LNCAP (cell line): ENCODE measurements around the gene SESN2.

Source experiments
- TF ChIP-seq, protein P1 (sequence below): fragments of 450-650 bp; IDR thresholded peaks from 2 replicates; pipeline ENCODE4 v1.5.1; 2017; ENCODE audit warnings: mild to moderate bottlenecking

Gene SESN2

DNA sequence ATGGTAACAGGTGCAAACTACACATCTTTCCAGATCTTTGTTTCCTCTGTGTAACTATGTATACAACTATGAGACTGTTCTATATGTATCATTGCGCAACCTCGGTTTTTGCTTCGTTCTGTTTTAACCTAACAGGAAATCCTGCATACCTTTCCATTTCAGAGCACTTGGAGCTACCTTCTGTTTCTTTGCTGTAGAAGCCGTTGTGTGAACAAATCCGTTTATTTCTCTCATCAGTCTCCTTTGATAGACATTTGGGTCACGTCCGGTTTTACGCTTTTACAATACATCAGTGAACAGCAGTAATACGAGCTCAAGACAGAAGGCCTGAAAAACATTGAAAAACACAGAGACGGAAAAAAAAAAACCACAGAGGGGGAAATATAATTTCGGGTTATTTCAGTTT lies 12.9 kb upstream of the SESN2 start:
- TF ChIP-seq, protein P1, sequence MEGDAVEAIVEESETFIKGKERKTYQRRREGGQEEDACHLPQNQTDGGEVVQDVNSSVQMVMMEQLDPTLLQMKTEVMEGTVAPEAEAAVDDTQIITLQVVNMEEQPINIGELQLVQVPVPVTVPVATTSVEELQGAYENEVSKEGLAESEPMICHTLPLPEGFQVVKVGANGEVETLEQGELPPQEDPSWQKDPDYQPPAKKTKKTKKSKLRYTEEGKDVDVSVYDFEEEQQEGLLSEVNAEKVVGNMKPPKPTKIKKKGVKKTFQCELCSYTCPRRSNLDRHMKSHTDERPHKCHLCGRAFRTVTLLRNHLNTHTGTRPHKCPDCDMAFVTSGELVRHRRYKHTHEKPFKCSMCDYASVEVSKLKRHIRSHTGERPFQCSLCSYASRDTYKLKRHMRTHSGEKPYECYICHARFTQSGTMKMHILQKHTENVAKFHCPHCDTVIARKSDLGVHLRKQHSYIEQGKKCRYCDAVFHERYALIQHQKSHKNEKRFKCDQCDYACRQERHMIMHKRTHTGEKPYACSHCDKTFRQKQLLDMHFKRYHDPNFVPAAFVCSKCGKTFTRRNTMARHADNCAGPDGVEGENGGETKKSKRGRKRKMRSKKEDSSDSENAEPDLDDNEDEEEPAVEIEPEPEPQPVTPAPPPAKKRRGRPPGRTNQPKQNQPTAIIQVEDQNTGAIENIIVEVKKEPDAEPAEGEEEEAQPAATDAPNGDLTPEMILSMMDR: no peak

DNA sequence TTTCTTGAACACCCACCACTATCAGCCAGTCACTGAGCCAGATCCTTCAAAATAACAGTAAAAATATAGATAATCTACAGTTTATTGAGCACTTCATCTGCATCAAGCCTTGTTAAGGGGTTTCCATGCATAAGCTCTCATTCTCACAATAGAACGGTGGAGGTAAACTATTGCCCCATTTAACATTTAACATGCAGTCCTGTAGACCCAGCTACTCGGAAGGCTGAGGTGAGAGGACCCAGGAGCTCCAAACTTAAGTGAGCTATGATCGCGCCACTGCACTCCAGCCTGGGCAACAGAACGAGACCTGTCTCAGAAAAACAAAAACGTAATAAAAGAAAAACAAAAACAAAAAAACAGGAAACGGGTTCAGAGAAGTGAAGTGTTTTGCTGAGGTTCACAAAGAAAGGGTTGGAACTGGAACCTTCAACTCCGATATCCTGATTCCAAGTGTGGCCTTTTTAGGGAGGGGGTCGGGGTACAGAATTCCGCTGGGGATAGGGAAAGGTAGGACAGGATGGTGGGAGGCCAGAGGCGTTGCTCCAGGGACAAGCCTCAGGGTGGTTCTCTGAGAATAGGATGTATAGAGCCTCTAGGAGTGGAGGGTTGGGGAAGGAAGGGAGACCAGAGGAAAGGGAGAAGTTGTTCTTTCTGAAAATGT lies 11.6 kb upstream of the SESN2 start:
- TF ChIP-seq, protein P1: no peak

DNA sequence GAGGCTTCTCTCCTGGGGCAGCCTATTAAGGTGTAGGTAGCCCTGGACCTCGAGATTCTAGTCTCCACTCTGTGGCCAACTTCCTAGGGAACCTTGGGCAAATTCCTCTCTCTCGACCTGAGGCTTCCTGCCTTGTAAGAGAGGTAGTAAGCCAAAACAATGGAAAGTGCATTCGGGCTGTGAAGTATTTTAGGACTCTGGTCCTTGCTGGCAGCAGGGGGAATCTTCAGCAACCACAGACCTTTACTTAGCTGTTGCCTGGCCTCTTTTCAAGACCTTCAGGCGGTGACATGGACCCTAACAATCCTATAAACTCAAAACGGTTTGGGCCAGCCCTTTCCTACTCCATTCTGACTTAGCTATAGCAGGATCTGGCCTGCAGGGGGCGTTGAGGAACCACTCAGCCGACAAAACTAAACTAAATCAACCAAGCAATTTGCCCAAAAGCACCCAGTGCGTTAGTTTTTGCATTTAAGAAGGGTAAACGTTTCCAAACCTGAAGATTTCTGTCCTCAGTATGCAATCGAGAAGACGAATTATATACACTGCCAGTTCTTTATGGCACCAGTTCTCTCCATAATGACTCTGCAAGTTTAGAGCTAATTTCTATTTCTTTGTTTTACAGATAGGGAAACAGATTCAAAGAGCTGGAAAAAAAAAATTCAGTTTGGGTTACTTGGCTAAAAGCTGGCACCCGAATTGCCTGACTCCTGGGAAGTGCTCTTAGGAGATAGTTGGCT lies 10.9 kb upstream of the SESN2 start:
- TF ChIP-seq, protein P1: peak; percentile 95

DNA sequence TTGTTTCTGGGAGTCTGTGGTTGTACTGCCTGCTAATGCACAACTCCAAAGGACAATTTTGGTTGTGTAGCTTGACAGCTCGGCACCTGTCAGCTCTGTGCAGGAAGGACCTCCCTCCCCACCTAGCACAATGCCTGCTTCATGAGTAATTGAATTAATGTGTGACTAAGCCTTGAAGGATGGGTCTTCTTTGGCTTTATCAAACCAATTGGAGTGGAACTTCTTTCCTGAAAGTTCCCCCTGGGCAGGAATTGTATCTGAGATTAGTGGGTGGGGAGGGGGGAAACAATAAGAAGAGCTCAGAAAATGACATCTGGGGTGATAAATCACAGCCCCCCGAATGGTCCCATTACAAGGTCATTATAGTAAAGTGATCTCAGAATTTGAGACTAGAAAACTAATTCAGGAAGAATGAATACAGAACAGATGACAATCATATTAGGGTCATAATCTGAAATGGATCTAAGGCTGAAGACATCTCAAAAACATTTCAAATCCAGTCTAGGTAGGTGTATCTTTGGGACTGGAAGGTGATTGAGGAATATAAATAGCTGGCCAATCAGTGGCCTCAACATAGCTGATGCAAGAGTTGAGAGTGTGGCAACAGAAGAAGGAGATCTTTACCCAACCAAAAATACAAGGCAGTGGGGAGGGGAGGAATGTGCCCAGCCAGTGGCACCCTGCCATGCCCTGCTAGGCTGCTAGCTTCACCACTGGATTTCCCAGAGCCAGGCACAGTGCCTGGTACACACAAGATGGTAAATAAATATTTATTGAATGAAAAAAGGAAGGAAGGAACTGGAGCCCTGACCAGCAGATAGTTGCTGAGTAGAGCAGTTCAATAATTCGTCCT lies 10.1 kb upstream of the SESN2 start:
- TF ChIP-seq, protein P1: no peak

DNA sequence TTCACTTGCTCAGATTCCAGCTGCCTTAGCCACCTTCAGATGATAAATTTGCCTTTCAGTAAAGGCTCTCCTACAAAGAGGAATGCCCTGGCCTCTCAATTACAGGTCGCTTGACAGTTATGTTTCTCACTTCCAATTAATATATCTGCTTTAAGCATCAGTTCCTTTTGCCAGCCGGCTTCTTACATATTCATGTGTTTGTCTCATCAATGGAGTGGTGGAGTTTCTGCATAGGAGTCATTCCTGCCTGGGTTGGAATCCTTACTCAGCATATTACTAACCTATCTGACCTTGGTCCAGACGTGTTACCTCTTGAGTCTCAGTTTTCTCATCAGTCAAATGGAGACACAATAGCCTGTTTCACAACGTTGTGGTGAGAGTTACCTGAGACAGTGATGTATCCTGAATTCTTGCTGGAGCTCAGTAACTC lies 9.4 kb upstream of the SESN2 start:
- TF ChIP-seq, protein P1: no peak

DNA sequence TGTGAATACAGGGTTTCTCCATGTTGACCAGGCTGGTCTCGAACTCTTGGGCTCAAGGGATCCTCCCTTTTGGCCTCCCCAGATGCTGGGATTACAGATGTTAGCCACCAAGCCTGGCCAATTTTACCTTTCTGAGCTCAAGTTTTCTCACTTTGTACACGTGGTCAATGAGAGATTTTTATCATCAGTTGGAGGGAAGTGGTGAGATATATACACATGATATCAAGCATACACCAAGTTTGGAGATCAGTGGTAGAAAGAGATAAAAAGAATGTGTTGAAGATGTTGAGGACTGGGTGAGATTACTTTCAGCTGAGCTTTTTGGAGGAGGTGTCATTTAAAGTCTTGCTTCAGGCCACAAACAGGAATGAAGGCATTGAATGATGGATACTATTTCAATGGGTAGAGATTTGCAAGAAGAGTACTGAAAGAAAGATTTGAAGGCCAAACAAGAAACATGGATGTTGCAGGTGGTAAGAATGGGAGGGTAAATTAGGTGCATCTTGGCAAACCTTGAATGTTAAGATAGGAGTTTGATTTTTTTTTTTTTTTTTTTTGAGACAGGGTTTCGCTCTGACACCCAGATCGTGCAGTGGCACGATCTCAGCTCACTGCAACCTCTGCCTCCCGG lies 3.0 kb upstream of the SESN2 start:
- TF ChIP-seq, protein P1: no peak

DNA sequence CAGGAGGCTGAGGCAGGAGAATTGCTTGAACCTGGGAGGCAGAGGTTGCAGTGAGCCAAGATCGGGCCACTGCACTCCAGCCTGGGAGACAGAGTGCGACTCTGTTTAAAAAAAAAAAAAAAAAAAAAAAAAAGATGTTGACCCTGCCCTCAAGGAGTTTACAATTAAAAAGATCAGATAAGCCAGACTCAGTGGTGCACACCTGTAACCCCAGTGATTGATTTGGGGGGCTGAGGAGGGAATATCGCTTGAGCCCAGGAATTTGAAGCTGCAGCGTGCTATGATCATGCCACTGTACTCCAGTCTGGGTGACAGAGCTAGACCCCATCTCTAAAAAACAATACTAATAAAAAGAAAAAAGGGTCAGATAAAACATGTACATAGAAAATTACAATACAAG lies 1.6 kb upstream of the SESN2 start:
- TF ChIP-seq, protein P1: no peak
